K562 (cell line): ENCODE measurements around the gene RABGAP1L. TPM values are rescaled to one million over a fixed set of nuclear protein-coding genes. Genes with fewer than 3 reads are reported as not detected.

Source experiments
- ATAC-seq: fragments of 200-7000 bp; cut with Tn5 transposase; 3 replicates; pipeline ENCODE4 v1.9.1; 2020; ENCODE audit warnings: moderate library complexity
- BruUV-seq: library from RNA; stranded (reverse); fragments of 400-500 nt; replicated peaks from 2 replicates; lab custom pipeline; 2021; lab: Mats Ljungman, UMichigan
- CTCF ChIA-PET: fragments of 300-600 bp; formaldehyde crosslinking; extraction: SDS; loops from one replicate; lab custom pipeline; 2021; ENCODE audit warnings: low intra/inter-chr PET ratio; lab: Yijun Ruan, JAX
- POLR2A ChIA-PET: fragments of 300-600, 350-650 bp; sonication (Branson Sonifier 250); formaldehyde crosslinking; extraction: SDS; loops from one replicate; lab custom pipeline; 2021; ENCODE audit warnings: antibody characterized with exemption, inconsistent platforms; lab: Yijun Ruan, JAX
- DNase-seq, 4 experiments: peaks; one replicate each; pipeline versions ENCODE4 v3.0.0 to v3.0.0-alpha.2; 2011 to 2018; ENCODE audit warnings: low spot score in 3 of 4, mixed read lengths in 3 of 4; ENCODE audit errors: extremely low read depth in 1 of 4
- FAIRE-seq: peaks from 2 replicates; lab custom pipeline; 2011; peaks lifted over from hg19 to GRCh38; lab: Jason Lieb, UNC
- H2AFZ ChIP-seq: 2 replicates; pipeline ENCODE4 v1.6.0; 2011; ENCODE audit warnings: low read depth, low read length, control low read depth, inconsistent platforms
- H3K27ac ChIP-seq: fragments of 200-600 bp; 3 replicates; pipeline ENCODE4 v1.8.0; 2011; ENCODE audit warnings: low read depth, mild to moderate bottlenecking, control low read depth, inconsistent platforms, low read length, moderate library complexity, mixed read lengths; ENCODE audit errors: extremely low read depth
- H3K27me3 ChIP-seq, 2 experiments: fragments of 300-600 bp in 1 of 2; 2 replicates in 1 of 2; 3 replicates in 1 of 2; pipeline versions ENCODE4 v1.6.0 to v1.8.0; 2011; ENCODE audit warnings: inconsistent platforms in 2 of 2, low read length in 2 of 2, mild to moderate bottlenecking in 1 of 2, mixed read lengths in 1 of 2, moderate library complexity in 1 of 2; ENCODE audit not compliant: control insufficient read depth in 2 of 2, insufficient read depth in 2 of 2
- H3K36me3 ChIP-seq: fragments of 300-600 bp; 3 replicates; pipeline ENCODE4 v1.8.0; 2011; ENCODE audit warnings: mild to moderate bottlenecking, low read length, inconsistent platforms; ENCODE audit not compliant: control insufficient read depth, insufficient read depth
- H3K4me1 ChIP-seq, 2 experiments: fragments of 200-600 bp in 1 of 2; replicated peaks in 1 of 2; 2 replicates in 1 of 2; 3 replicates in 1 of 2; pipeline versions ENCODE4 v1.5.1 to v1.8.0; 2011; ENCODE audit warnings: inconsistent platforms in 2 of 2, low read length in 2 of 2, mild to moderate bottlenecking in 1 of 2, mixed read lengths in 1 of 2, moderate library complexity in 1 of 2; ENCODE audit not compliant: control insufficient read depth in 2 of 2, insufficient read depth in 2 of 2
- H3K4me2 ChIP-seq: 2 replicates; pipeline ENCODE4 v1.6.1; 2011; ENCODE audit warnings: low read length, control low read depth, inconsistent platforms, mixed read lengths; ENCODE audit not compliant: insufficient read depth
- H3K4me3 ChIP-seq: fragments of 200-600 bp; sonication (generic), shearing (Covaris generic); 2 replicates; pipeline ENCODE4 v1.5.1; 2016; ENCODE audit warnings: control low read depth, inconsistent platforms
- H3K79me2 ChIP-seq: fragments of 200-600 bp; 3 replicates; pipeline ENCODE4 v1.8.0; 2011; ENCODE audit warnings: low read length, inconsistent platforms; ENCODE audit not compliant: control insufficient read depth, insufficient read depth
- H3K9ac ChIP-seq, 2 experiments: 2 replicates each; pipeline versions ENCODE4 v1.6.0 to v1.6.1; 2011; ENCODE audit warnings: low read depth in 2 of 2, low read length in 2 of 2, control low read depth in 1 of 2, inconsistent platforms in 1 of 2, mild to moderate bottlenecking in 1 of 2, mixed read lengths in 1 of 2; ENCODE audit not compliant: insufficient read depth in 1 of 2
- H3K9me1 ChIP-seq: one replicate; pipeline ENCODE4 v1.6.0; 2011; ENCODE audit warnings: inconsistent platforms, mild to moderate bottlenecking, low read length, moderate library complexity; ENCODE audit not compliant: control insufficient read depth, insufficient read depth
- H3K9me3 ChIP-seq: replicated peaks from 2 replicates; pipeline ENCODE4 v1.5.1; 2011; ENCODE audit warnings: low read depth, low read length, inconsistent platforms; ENCODE audit not compliant: control insufficient read depth, insufficient read depth
- H4K20me1 ChIP-seq: replicated peaks from 2 replicates; pipeline ENCODE4 v1.6.1; 2011; ENCODE audit warnings: low read length, inconsistent platforms, mixed read lengths; ENCODE audit not compliant: control insufficient read depth, insufficient read depth
- ERF ChIP-seq: fragments of 450-650 bp; formaldehyde crosslinking; IDR thresholded peaks from 2 replicates; pipeline ENCODE4 v1.4.0; 2020; ENCODE audit warnings: mild to moderate bottlenecking, mixed read lengths
- MTF1 ChIP-seq: fragments of 250-450 bp; sonication (Bioruptor Pico); IDR thresholded peaks from 2 replicates; pipeline ENCODE4 v1.9.0; 2021; ENCODE audit warnings: moderate library complexity, mild to moderate bottlenecking, inconsistent platforms, borderline replicate concordance
- NFIC ChIP-seq: fragments of 450-650 bp; IDR thresholded peaks from 2 replicates; pipeline ENCODE4 v1.6.1; 2017; ENCODE audit warnings: mild to moderate bottlenecking, inconsistent platforms
- PRPF4 ChIP-seq: fragments of 200-400 bp; formaldehyde crosslinking; IDR thresholded peaks from one replicate; pipeline ENCODE4 v1.6.1; 2017; ENCODE audit warnings: low read length, low read depth, mild to moderate bottlenecking; ENCODE audit not compliant: insufficient read depth, poor library complexity, severe bottlenecking
- SMAD4 ChIP-seq: fragments of 250-450 bp; sonication (Bioruptor Pico); conservative IDR thresholded peaks from 2 replicates; pipeline ENCODE4 v1.8.0; 2021; ENCODE audit warnings: inconsistent platforms, mild to moderate bottlenecking, moderate library complexity
- WHSC1 ChIP-seq: IDR thresholded peaks from one replicate; pipeline ENCODE4 v1.6.1; 2012; ENCODE audit warnings: low read length, control low read depth, inconsistent platforms
- ZNF584 ChIP-seq: fragments of 200-800 bp; sonication (Bioruptor generic); IDR thresholded peaks from 2 replicates; pipeline ENCODE4 v1.6.1; 2016; ENCODE audit warnings: low read depth, mild to moderate bottlenecking, missing genetic modification characterization, missing compliant biosample characterization
- ZNF764 ChIP-seq: fragments of 250-450 bp; sonication (Bioruptor Pico); IDR thresholded peaks from 2 replicates; pipeline ENCODE4 v1.4.0; 2020; ENCODE audit warnings: low read depth, mild to moderate bottlenecking, moderate library complexity
- WGBS: fragments of 100-300 bp; shearing (Covaris generic); methylation state at CpG from one replicate; pipeline ENCODE4 v1.1.6; 2016; ENCODE audit warnings: low coverage, mixed read lengths; ENCODE audit not compliant: insufficient coverage; ENCODE audit errors: missing lambda C conversion rate; 5-methylcytosine and 5-hydroxymethylcytosine counted together
- in situ Hi-C: fragments of 300-500 bp; cut with MboI; formaldehyde crosslinking; loops from 4 replicates; pipeline ENCODE4 v1.15.0; 2018; ENCODE audit warnings: inconsistent platforms, mixed read lengths
- intact Hi-C: fragments of 100-400 bp; cut with micrococcal nuclease; formaldehyde crosslinking; loops from 2 replicates; pipeline ENCODE4 v1.14.2; 2022
- polyA plus RNA-seq, 8 experiments: library from polyadenylated mRNA; depleted of rRNA in 4 of 8; stranded (reverse) in 5 of 8; unstranded in 3 of 8; fragments of >200 nt; fragmentation: Nextera tagmentation in 2 of 8; fragmentation: Illumina TruSeq in 1 of 8; extraction: Ambion mirVana in 2 of 8; extraction: Trizol in 1 of 8; gene quantifications; 2 replicates each; pipeline versions ENCODE4 v1.2.1 to v1.2.3, GENCODE V29; 2011 to 2014; ENCODE audit warnings: inconsistent platforms in 1 of 8, missing spikeins in 1 of 8
- total RNA-seq, 7 experiments: library from RNA; depleted of rRNA in 6 of 7; stranded (reverse); fragments of >200 nt in 6 of 7; fragmentation: Illumina TruSeq in 2 of 7; extraction: Trizol in 2 of 7; gene quantifications; 2 replicates each; pipeline versions ENCODE4 v1.2.1 to v1.2.3, GENCODE V29; 2011 to 2021; ENCODE audit warnings: low replicate concordance in 1 of 7
- TF ChIP-seq, protein P1 (sequence below): sonication (generic); formaldehyde crosslinking; IDR thresholded peaks from 2 replicates; pipeline ENCODE4 v1.8.1; 2023; ENCODE audit warnings: mild to moderate bottlenecking, missing genetic modification reagents

RABGAP1L gene
- total and polyA plus RNA-seq, 9 of the 15 experiments (the other 6 are each of a cell fraction or from before 2014, with no cell fraction given) = 16.5 to 44.9 (median 26.7) TPM

DNA sequence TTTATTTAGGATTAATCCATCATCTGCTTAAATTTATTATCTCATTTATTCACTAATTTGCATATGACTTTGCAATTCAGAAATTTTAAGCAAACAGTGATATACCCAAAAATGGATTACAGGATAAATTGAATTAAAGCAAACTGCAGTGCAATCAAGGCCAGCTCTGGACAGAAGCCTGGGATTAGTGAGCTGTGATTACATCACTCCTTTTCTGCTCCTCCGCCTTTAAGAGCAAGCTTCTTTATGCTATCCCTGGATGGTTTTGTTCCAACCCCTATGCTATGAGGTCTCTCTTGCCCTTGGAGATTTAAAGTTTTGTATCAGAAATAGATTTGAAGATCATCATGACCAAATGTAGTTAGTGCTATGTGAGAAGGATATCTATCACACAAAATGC lies 321.0 kb downstream of the RABGAP1L start:
- Histone ChIP-seq H3K79me2 (no peaks in the 10 kb centered on the region), H3K27me3 (no peaks in the 10 kb centered on the region), H3K4me1 (no peaks in the 10 kb centered on the region), H3K27ac (no peak overlapping the region), H3K4me3 (no peak overlapping the region), H3K9ac (no peak overlapping the region), H3K4me2 (no peak overlapping the region), H4K20me1 (no peaks in the 10 kb centered on the region), H3K36me3 (no peaks in the 10 kb centered on the region), H2AFZ (no peak overlapping the region), H3K9me1 (no peaks in the 10 kb centered on the region), H3K9me3 (no peaks in the 10 kb centered on the region)
- no peak for FAIRE-seq
- BruUV-seq = no TSS peak
- intact Hi-C loops (no loop called here), in situ Hi-C loops (no loop called here)
- POLR2A ChIA-PET = interaction anchor here (0.8 to 1.1 kb wide), 2 partner anchors 11 to 17 kb away, joined by 3 read pairs; no protein-coding TSS in a partner anchor
- TF ChIP-seq ERF (CRISPR knock-in tag) = no peak
- TF ChIP-seq SMAD4 (CRISPR knock-in tag) = no peak
- TF ChIP-seq, protein P1, sequence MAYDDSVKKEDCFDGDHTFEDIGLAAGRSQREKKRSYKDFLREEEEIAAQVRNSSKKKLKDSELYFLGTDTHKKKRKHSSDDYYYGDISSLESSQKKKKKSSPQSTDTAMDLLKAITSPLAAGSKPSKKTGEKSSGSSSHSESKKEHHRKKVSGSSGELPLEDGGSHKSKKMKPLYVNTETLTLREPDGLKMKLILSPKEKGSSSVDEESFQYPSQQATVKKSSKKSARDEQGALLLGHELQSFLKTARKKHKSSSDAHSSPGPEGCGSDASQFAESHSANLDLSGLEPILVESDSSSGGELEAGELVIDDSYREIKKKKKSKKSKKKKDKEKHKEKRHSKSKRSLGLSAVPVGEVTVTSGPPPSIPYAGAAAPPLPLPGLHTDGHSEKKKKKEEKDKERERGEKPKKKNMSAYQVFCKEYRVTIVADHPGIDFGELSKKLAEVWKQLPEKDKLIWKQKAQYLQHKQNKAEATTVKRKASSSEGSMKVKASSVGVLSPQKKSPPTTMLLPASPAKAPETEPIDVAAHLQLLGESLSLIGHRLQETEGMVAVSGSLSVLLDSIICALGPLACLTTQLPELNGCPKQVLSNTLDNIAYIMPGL (CRISPR knock-in tag) = no peak
- TF ChIP-seq ZNF764 = no peak
- TF ChIP-seq WHSC1 = no peak
- TF ChIP-seq MTF1 = no peak
- no peak for TF ChIP-seq ZNF584 (CRISPR knock-in tag)
- TF ChIP-seq PRPF4 = no peak
- no peak for TF ChIP-seq NFIC
- WGBS = 36% methylated on average over 1 of the region's 1 CpG
- DNase-seq = no peak
- no peak for ATAC-seq
- CTCF ChIA-PET = no interaction called here
